ENCODE results near the gene CXCL8.

CXCL8 gene

GRCh38 chr4:73725985-73726384, 14.4 kb upstream of the CXCL8 start:
- TF ChIP-seq POLR2AphosphoS5 (IDR thresholded peaks at IDR 0.05; ENCODE audit: low read depth, low read length) (no peak), TAF1 (IDR thresholded peaks at IDR 0.05; ENCODE audit: borderline replicate concordance, insufficient read depth, low read length) (no peak), REST (IDR thresholded peaks at IDR 0.05; ENCODE audit: insufficient read depth in 1 of 2, low read depth in 2 of 2, low read length in 2 of 2) (no peak)

GRCh38 chr4:73727685-73728084, 12.7 kb upstream of the CXCL8 start:
- no peak for TF ChIP-seq SIN3A (IDR thresholded peaks at IDR 0.05; ENCODE audit: borderline replicate concordance, insufficient read depth, low read length)
- TF ChIP-seq TAF1 (IDR thresholded peaks at IDR 0.05; ENCODE audit: borderline replicate concordance, insufficient read depth, low read length) = no peak
- TF ChIP-seq REST (IDR thresholded peaks at IDR 0.05; ENCODE audit: insufficient read depth in 1 of 2, low read depth in 2 of 2, low read length in 2 of 2) = no peak
- TF ChIP-seq POLR2AphosphoS5 (IDR thresholded peaks at IDR 0.05; ENCODE audit: low read depth, low read length) = no peak
- TF ChIP-seq FOXP2 (optimal IDR thresholded peaks at IDR 0.05; ENCODE audit: borderline replicate concordance, extremely low read depth, extremely low read length, insufficient read depth) = no peak

GRCh38 chr4:73728091-73728741, 12.2 kb upstream of the CXCL8 start:
- no peak for TF ChIP-seq SIN3A (IDR thresholded peaks at IDR 0.05; ENCODE audit: borderline replicate concordance, insufficient read depth, low read length)

DNA sequence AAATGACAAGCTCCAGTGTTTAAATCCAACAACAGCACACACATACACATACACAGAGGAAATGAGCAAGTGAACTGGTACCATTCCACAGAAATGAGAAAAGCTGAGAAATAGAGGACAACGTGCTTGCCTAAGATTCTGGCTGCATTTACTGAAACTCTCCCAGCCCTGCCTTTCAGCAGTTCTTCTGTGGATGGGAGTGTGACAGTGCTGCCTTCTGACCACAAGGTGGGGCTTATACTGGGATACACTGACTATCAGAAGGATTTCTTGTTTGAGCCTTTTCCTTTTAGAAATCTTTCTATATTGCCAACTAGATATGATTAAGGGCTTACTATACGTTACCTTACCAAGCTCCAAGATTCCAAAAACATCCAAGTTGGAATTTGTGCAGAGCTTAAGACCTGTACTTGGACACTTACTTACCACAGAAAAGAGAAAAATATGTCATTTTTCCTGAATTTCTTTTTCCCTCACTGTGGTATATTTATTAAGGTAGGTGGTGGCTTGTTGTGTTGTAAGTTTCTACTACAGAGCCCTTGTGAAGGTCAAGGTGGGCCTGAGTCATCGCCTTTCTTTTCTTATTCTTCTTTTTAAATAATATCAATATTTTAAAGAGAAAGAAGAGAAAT, 10.7 kb upstream of the CXCL8 start:
- no peak for TF ChIP-seq FOXP2 (optimal IDR thresholded peaks at IDR 0.05; ENCODE audit: borderline replicate concordance, extremely low read depth, extremely low read length, insufficient read depth)
- no peak for TF ChIP-seq SIN3A (IDR thresholded peaks at IDR 0.05; ENCODE audit: borderline replicate concordance, insufficient read depth, low read length)
- TF ChIP-seq TAF1 (IDR thresholded peaks at IDR 0.05; ENCODE audit: borderline replicate concordance, insufficient read depth, low read length) = no peak
- TF ChIP-seq POLR2AphosphoS5 (IDR thresholded peaks at IDR 0.05; ENCODE audit: low read depth, low read length) = no peak
- TF ChIP-seq REST (IDR thresholded peaks at IDR 0.05; ENCODE audit: insufficient read depth in 1 of 2, low read depth in 2 of 2, low read length in 2 of 2) = no peak

DNA sequence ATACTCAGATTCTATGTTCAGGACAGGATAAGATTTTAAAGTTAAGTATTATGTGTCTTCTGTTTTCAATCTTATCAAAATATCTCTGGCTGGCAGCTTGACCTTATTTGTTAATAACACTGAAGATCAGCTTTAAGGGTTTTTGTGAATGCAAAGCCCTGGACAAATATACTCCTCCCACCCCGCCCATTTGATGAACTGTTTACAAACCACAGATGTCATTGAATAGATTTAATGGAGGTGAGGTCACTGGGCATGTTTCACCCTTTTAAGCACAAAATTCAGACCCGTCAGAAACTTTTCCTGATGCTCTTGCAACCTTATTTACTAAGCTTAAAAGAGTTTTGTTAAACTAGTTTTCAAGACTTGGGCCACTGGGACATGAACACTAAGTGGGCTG, 10.1 kb upstream of the CXCL8 start:
- no peak for TF ChIP-seq POLR2AphosphoS5 (IDR thresholded peaks at IDR 0.05; ENCODE audit: low read depth, low read length)
- TF ChIP-seq FOXP2 (optimal IDR thresholded peaks at IDR 0.05; ENCODE audit: borderline replicate concordance, extremely low read depth, extremely low read length, insufficient read depth) = no peak
- no peak for TF ChIP-seq SIN3A (IDR thresholded peaks at IDR 0.05; ENCODE audit: borderline replicate concordance, insufficient read depth, low read length)
- no peak for TF ChIP-seq TAF1 (IDR thresholded peaks at IDR 0.05; ENCODE audit: borderline replicate concordance, insufficient read depth, low read length)
- no peak for TF ChIP-seq REST (IDR thresholded peaks at IDR 0.05; ENCODE audit: insufficient read depth in 1 of 2, low read depth in 2 of 2, low read length in 2 of 2)
